Measurements from ENCODE around the gene BMP8A.

DNA sequence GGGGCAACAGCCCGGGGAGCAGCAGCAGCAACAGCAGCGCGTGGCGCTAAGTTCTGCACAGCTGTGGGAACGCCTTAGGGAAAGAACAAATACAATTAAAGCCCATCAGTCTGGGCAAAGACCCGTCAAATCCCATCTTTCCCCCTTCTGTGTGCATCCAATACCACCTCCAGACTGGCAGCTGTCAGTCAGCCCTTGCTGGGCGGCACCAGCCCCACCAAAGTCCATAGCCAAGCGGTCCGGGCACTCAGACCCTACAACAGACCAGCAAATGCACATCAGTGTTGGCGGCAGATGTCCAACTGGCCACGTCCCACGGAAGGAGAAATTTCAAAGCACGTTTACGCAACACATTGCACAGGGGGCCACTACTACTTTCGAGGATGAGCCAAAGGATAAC lies 72.2 kb downstream of the BMP8A start:
- TF ChIP-seq, protein P1, sequence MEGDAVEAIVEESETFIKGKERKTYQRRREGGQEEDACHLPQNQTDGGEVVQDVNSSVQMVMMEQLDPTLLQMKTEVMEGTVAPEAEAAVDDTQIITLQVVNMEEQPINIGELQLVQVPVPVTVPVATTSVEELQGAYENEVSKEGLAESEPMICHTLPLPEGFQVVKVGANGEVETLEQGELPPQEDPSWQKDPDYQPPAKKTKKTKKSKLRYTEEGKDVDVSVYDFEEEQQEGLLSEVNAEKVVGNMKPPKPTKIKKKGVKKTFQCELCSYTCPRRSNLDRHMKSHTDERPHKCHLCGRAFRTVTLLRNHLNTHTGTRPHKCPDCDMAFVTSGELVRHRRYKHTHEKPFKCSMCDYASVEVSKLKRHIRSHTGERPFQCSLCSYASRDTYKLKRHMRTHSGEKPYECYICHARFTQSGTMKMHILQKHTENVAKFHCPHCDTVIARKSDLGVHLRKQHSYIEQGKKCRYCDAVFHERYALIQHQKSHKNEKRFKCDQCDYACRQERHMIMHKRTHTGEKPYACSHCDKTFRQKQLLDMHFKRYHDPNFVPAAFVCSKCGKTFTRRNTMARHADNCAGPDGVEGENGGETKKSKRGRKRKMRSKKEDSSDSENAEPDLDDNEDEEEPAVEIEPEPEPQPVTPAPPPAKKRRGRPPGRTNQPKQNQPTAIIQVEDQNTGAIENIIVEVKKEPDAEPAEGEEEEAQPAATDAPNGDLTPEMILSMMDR (IDR thresholded peaks at IDR 0.05 in 8 of 11, conservative IDR thresholded peaks at IDR 0.05 in 3 of 11), result no peak
- TF ChIP-seq POLR2AphosphoS5 (IDR thresholded peaks at IDR 0.05), result no peak
- no peak for TF ChIP-seq POLR2A (IDR thresholded peaks at IDR 0.05)
